GM12878 (cell line): ENCODE results near the gene PREX1. TPM values are rescaled to one million over a fixed set of nuclear protein-coding genes. Genes with fewer than 3 reads are reported as not detected.

Experiments
- ATAC-seq: fragments of 200-7000 bp; cut with Tn5 transposase; 3 replicates; pipeline ENCODE4 v1.9.1; 2020; ENCODE audit warnings: mild to moderate bottlenecking, moderate library complexity
- BruUV-seq: library from RNA; stranded (reverse); fragments of 400-500 nt; replicated peaks from 2 replicates; lab custom pipeline; 2021; lab: Mats Ljungman, UMichigan
- CTCF ChIA-PET: fragments of 300-600 bp; sonication (Branson Sonifier 250); formaldehyde crosslinking; extraction: SDS; loops from one replicate; lab custom pipeline; 2021; ENCODE audit warnings: inconsistent platforms; lab: Yijun Ruan, JAX
- POLR2A ChIA-PET: fragments of 350-600 bp; formaldehyde crosslinking; extraction: SDS; loops from one replicate; lab custom pipeline; 2021; ENCODE audit warnings: inconsistent platforms; lab: Charles Lee
- RAD21 ChIA-PET: fragments of 300-600 bp; sonication (Branson Sonifier 250); formaldehyde crosslinking; loops from one replicate; lab custom pipeline; 2023; ENCODE audit warnings: antibody characterized with exemption; ENCODE audit not compliant: unreplicated experiment; lab: Charles Lee
- SMC1A ChIA-PET: fragments of 300-600 bp; sonication (Branson Sonifier 250); formaldehyde crosslinking; loops from one replicate; lab custom pipeline; 2023; ENCODE audit not compliant: unreplicated experiment, uncharacterized antibody; lab: Charles Lee
- DNase-seq: peaks from one replicate; pipeline ENCODE4 v3.0.0-alpha.2; 2011; ENCODE audit warnings: low read depth, low spot score
- FAIRE-seq: peaks from 3 replicates; lab custom pipeline; 2011; peaks lifted over from hg19 to GRCh38; lab: Jason Lieb, UNC
- H2AFZ ChIP-seq: 2 replicates; pipeline ENCODE4 v1.6.0; 2011; ENCODE audit warnings: low read depth, low read length, control low read depth; ENCODE audit not compliant: control insufficient read depth
- H3K27ac ChIP-seq: 2 replicates; pipeline ENCODE4 v1.5.1; 2011; ENCODE audit warnings: control low read depth; ENCODE audit not compliant: control insufficient read depth, insufficient read depth
- H3K27me3 ChIP-seq, 2 experiments: replicated peaks in 1 of 2; 2 replicates each; pipeline versions ENCODE4 v1.6.0 to v1.6.1; 2011; ENCODE audit warnings: low read length in 1 of 2; ENCODE audit not compliant: control insufficient read depth in 2 of 2, insufficient read depth in 2 of 2
- H3K36me3 ChIP-seq, 2 experiments: 2 replicates each; pipeline ENCODE4 v1.5.1; 2011; ENCODE audit warnings: low read length in 1 of 2; ENCODE audit not compliant: control insufficient read depth in 2 of 2, insufficient read depth in 2 of 2
- H3K4me1 ChIP-seq: 2 replicates; pipeline ENCODE4 v1.6.1; 2011; ENCODE audit warnings: mild to moderate bottlenecking, low read length, moderate library complexity, mixed read lengths; ENCODE audit not compliant: control insufficient read depth, insufficient read depth
- H3K4me2 ChIP-seq: 2 replicates; pipeline ENCODE4 v1.6.0; 2011; ENCODE audit warnings: control low read depth; ENCODE audit not compliant: control insufficient read depth, insufficient read depth
- H3K4me3 ChIP-seq: fragments of 200-600 bp; sonication (generic); 2 replicates; pipeline ENCODE4 v1.5.1; 2016
- H3K79me2 ChIP-seq: 2 replicates; pipeline ENCODE4 v1.6.0; 2011; ENCODE audit warnings: low read length; ENCODE audit not compliant: control insufficient read depth, insufficient read depth
- H3K9ac ChIP-seq: 2 replicates; pipeline ENCODE4 v1.8.0; 2011; ENCODE audit warnings: low read length, control low read depth, mixed read lengths; ENCODE audit not compliant: control insufficient read depth, insufficient read depth
- H3K9me3 ChIP-seq: replicated peaks from 3 replicates; pipeline ENCODE4 v1.5.1; 2011; ENCODE audit warnings: mild to moderate bottlenecking, low read length; ENCODE audit not compliant: control insufficient read depth, insufficient read depth
- H4K20me1 ChIP-seq: 2 replicates; pipeline ENCODE4 v1.6.0; 2011; ENCODE audit not compliant: control insufficient read depth, insufficient read depth
- BHLHE40 ChIP-seq, 2 experiments: fragments of 450-650 bp in 1 of 2; IDR thresholded peaks; 2 replicates each; pipeline ENCODE4 v1.6.1; 2011 to 2017; ENCODE audit warnings: low read depth in 2 of 2, borderline replicate concordance in 1 of 2, improper control_type of control experiment in 1 of 2, low read length in 1 of 2, mild to moderate bottlenecking in 1 of 2
- CEBPB ChIP-seq, 2 experiments: fragments of 150-350 bp in 1 of 2; IDR thresholded peaks; 2 replicates each; pipeline ENCODE4 v1.6.1; 2012 to 2014; ENCODE audit warnings: low read depth in 2 of 2, low read length in 2 of 2, borderline replicate concordance in 1 of 2, inconsistent platforms in 1 of 2
- EED ChIP-seq: sonication (generic); IDR thresholded peaks from 2 replicates; pipeline ENCODE4 v1.6.1; 2016; ENCODE audit warnings: antibody characterized with exemption, low read depth
- ETV6 ChIP-seq, 2 experiments: fragments of 450-650 bp in 1 of 2; IDR thresholded peaks in 1 of 2; conservative IDR thresholded peaks in 1 of 2; 2 replicates each; pipeline ENCODE4 v1.6.1; 2014; ENCODE audit warnings: antibody characterized with exemption in 1 of 2, borderline replicate concordance in 1 of 2, low read depth in 1 of 2, mild to moderate bottlenecking in 1 of 2, moderate library complexity in 1 of 2
- HDAC6 ChIP-seq: fragments of 200-600 bp; sonication (generic); IDR thresholded peaks from one replicate; pipeline ENCODE4 v1.8.0; 2017; ENCODE audit warnings: antibody characterized with exemption; ENCODE audit not compliant: unreplicated experiment
- RUNX3 ChIP-seq: IDR thresholded peaks from 2 replicates; pipeline ENCODE4 v1.6.1; 2012; ENCODE audit warnings: low read length, inconsistent platforms
- SRF ChIP-seq, 2 experiments: IDR thresholded peaks; 2 replicates each; pipeline ENCODE4 v1.6.1; 2011; ENCODE audit warnings: low read depth in 2 of 2, low read length in 2 of 2, mild to moderate bottlenecking in 1 of 2, moderate library complexity in 1 of 2
- WGBS: methylation state at CpG from one replicate; pipeline ENCODE4 v1.1.6; 2016; ENCODE audit warnings: low lambda C conversion rate; ENCODE audit not compliant: insufficient replicate concordance, insufficient coverage; ENCODE audit errors: missing lambda C conversion rate; 5-methylcytosine and 5-hydroxymethylcytosine counted together
- in situ Hi-C: fragments of 300-500 bp; cut with MboI; formaldehyde crosslinking; loops from 9 replicates; pipeline ENCODE4 v1.14.3; 2018; ENCODE audit warnings: mixed read lengths
- intact Hi-C: fragments of 100-400 bp; cut with micrococcal nuclease; formaldehyde crosslinking; loops from one replicate; pipeline ENCODE4 v1.14.2; 2022; ENCODE audit not compliant: unreplicated experiment
- polyA plus RNA-seq, 11 experiments: library from polyadenylated mRNA; depleted of rRNA in 4 of 11; unstranded in 6 of 11; stranded (reverse) in 5 of 11; fragments of >200 nt; fragmentation: Nextera tagmentation in 4 of 11; fragmentation: Illumina TruSeq in 1 of 11; extraction: Ambion mirVana in 4 of 11; extraction: Trizol in 1 of 11; gene quantifications; 1 replicate in 1 of 11; 2 replicates in 10 of 11; pipeline versions ENCODE4 v1.2.1 to v1.2.3, GENCODE V29; 2011 to 2016; ENCODE audit warnings: inconsistent platforms in 2 of 11, missing spikeins in 2 of 11, low read depth in 1 of 11
- total RNA-seq, 4 experiments: library from RNA; depleted of rRNA in 3 of 4; stranded (reverse); fragments of >200 nt in 3 of 4; fragmentation: Illumina TruSeq in 1 of 4; extraction: Trizol in 1 of 4; gene quantifications; 2 replicates each; pipeline versions ENCODE4 v1.2.1 to v1.2.3, GENCODE V29; 2013 to 2021
- TF ChIP-seq, protein P1 (sequence below): IDR thresholded peaks from 2 replicates; pipeline ENCODE4 v1.6.1; 2012; ENCODE audit warnings: mild to moderate bottlenecking, low read depth, low read length

Gene PREX1
- total and polyA plus RNA-seq, 10 of the 15 experiments (the other 5 are each of a cell fraction or from before 2014, with no cell fraction given), result 2.6 to 114 (median 38.9) TPM

DNA sequence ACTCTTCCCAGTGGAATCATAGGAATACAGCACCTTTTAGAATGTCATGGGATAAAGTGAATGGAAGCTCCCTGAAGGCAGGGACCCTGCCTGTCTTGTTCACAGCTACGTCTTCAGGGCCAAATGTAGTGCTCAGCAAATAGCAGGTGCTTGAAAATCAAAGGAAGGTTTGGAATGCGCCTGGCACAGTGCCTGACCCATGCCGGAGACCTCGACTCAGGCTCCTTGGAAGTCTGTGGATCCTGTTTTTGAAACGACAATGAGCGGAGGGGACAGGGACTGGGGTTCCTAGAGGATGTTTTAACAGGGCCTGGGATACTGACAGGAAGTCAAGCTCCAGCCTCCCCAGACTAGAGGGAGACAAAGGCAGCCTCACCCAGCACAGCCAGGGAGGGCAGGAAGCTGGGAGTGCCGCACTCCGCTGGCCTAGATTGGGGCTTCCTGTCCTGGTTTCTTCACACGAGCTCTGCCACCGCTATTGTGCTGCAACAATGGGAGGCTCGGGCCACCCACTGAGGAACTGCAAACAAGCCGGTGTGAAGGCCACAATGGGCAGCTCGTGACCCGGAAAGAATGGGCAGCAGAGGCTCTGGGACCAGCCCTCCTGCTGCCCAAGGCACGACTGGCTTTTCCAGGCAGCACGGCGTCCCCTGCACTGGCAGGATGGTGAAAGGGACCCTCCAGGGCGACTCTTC lies 76.7 kb downstream of the PREX1 start:
- CTCF ChIA-PET, result interaction anchor here (1.1 kb wide), 1 partner anchor 11 kb away, joined by 3 read pairs; no protein-coding TSS in a partner anchor
- Histone ChIP-seq H3K4me2 (peak overlapping the region; percentile 23), H3K4me1 (peaks cover 47% of the 10 kb centered on the region)
- intact Hi-C loops, result no loop called here
- no peak for ATAC-seq
- TF ChIP-seq HDAC6, result no peak
- no peak for TF ChIP-seq ETV6 (conservative IDR thresholded peaks at IDR 0.05 in 1 of 2, IDR thresholded peaks at IDR 0.05 in 1 of 2; ENCODE audit: borderline replicate concordance in 1 of 2, low read depth in 1 of 2)
- TF ChIP-seq CEBPB (IDR thresholded peaks at IDR 0.05; ENCODE audit: borderline replicate concordance in 1 of 2, low read depth in 2 of 2, low read length in 2 of 2), result no peak
- TF ChIP-seq, protein P1, sequence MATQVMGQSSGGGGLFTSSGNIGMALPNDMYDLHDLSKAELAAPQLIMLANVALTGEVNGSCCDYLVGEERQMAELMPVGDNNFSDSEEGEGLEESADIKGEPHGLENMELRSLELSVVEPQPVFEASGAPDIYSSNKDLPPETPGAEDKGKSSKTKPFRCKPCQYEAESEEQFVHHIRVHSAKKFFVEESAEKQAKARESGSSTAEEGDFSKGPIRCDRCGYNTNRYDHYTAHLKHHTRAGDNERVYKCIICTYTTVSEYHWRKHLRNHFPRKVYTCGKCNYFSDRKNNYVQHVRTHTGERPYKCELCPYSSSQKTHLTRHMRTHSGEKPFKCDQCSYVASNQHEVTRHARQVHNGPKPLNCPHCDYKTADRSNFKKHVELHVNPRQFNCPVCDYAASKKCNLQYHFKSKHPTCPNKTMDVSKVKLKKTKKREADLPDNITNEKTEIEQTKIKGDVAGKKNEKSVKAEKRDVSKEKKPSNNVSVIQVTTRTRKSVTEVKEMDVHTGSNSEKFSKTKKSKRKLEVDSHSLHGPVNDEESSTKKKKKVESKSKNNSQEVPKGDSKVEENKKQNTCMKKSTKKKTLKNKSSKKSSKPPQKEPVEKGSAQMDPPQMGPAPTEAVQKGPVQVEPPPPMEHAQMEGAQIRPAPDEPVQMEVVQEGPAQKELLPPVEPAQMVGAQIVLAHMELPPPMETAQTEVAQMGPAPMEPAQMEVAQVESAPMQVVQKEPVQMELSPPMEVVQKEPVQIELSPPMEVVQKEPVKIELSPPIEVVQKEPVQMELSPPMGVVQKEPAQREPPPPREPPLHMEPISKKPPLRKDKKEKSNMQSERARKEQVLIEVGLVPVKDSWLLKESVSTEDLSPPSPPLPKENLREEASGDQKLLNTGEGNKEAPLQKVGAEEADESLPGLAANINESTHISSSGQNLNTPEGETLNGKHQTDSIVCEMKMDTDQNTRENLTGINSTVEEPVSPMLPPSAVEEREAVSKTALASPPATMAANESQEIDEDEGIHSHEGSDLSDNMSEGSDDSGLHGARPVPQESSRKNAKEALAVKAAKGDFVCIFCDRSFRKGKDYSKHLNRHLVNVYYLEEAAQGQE, result no peak
- 0 out of 4 replicates have a peak, but pooled peaks of 1 of the 2 experiments have one; percentile 10 for TF ChIP-seq SRF (IDR thresholded peaks at IDR 0.05; ENCODE audit: low read depth in 2 of 2, low read length in 2 of 2)
- TF ChIP-seq BHLHE40 (IDR thresholded peaks at IDR 0.05; ENCODE audit: borderline replicate concordance in 1 of 2, low read depth in 2 of 2, low read length in 1 of 2), result 0 out of 4 replicates have a peak, but pooled peaks of 1 of the 2 experiments have one; percentile 7
- 0 out of 2 replicates have a peak, but pooled peaks have one; percentile 10 for TF ChIP-seq RUNX3
- TF ChIP-seq EED, result peak; percentile 48; the same call in 1 of the 2 replicates
- TF ChIP-seq, all 136 proteins: peak for 4
- no peak for DNase-seq
- 0 out of 2 replicates have a peak overlapping the region, but pooled peaks have one; percentile 40 for H3K9ac ChIP-seq
- H3K36me3 ChIP-seq, result peaks cover 7 to 24% of the 10 kb centered on the region in 2 experiments; a peak in 3 of 4 replicates
- POLR2A ChIA-PET, result interaction anchor here (1.7 kb wide), 1 partner anchor 10 kb away, joined by 5 read pairs; no protein-coding TSS in a partner anchor
- peaks cover 78% of the 10 kb centered on the region for H3K79me2 ChIP-seq
- 46% methylated on average over 16 of the region's 18 CpGs for WGBS
- no peaks in the 10 kb centered on the region for H3K27me3 ChIP-seq
- BruUV-seq, result no TSS peak
- SMC1A ChIA-PET, result interaction anchor here (1.0 to 1.6 kb wide), 7 partner anchors 10 to 154 kb away, joined by 3 to 6 read pairs (median 3); no protein-coding TSS in a partner anchor
- H3K27ac ChIP-seq, result peak overlapping the region; percentile 74
- H2AFZ ChIP-seq, result no peak overlapping the region
- no peak overlapping the region for H3K4me3 ChIP-seq
- in situ Hi-C loops, result no loop called here
- RAD21 ChIA-PET, result interaction anchor here (1.3 to 1.4 kb wide), 2 partner anchors 11 to 43 kb away, joined by 3 read pairs; no protein-coding TSS in a partner anchor
- FAIRE-seq, result no peak
- peaks cover 9% of the 10 kb centered on the region for H3K9me3 ChIP-seq
- no peaks in the 10 kb centered on the region for H4K20me1 ChIP-seq
